Testis (tissue), 2 donors: ENCODE measurements around the gene OR13J1.

ENCODE experiments used
- CTCF ChIP-seq, 3 experiments: fragments of 450-650 bp in 2 of 3; fragments of 200-600 bp in 1 of 3; sonication (generic) in 1 of 3; IDR thresholded peaks; one replicate each; pipeline ENCODE4 v1.5.1; 2016 to 2019; ENCODE audit warnings: antibody characterized with exemption in 3 of 3, mild to moderate bottlenecking in 2 of 3, moderate library complexity in 1 of 3
- POLR2A ChIP-seq: fragments of 450-650 bp; IDR thresholded peaks from one replicate; pipeline ENCODE4 v1.6.1; 2017; ENCODE audit warnings: antibody characterized with exemption, mild to moderate bottlenecking, moderate library complexity

GRCh38 chr9:35896570-35896969, 26.4 kb upstream of the OR13J1 start:
- TF ChIP-seq CTCF (IDR thresholded peaks at IDR 0.05) (no peak), POLR2A (no peak)
